Activated naive CD4-positive, alpha-beta T cell (primary cell): ENCODE data around the gene WDR26.
"Not testable (repeated sequence)": the region's sequence is repeated elsewhere in the genome, so short reads cannot be mapped to it uniquely, and the experiment has no call there.

Experiments
- DNase-seq, 4 experiments: peaks; one replicate each; lab custom pipeline; 2025; lab: John Stamatoyannopoulos, UW

Gene WDR26

GRCh38 chr1:224433701-224434672 lies 610 bp downstream of the WDR26 start:
- DNase-seq, result peak in 1 of 4 experiments; percentile 36

- DNase-seq, result no peak
Observed at GRCh38 chr1:224433041-224433691, 1.4 kb downstream of the WDR26 start.

DNA sequence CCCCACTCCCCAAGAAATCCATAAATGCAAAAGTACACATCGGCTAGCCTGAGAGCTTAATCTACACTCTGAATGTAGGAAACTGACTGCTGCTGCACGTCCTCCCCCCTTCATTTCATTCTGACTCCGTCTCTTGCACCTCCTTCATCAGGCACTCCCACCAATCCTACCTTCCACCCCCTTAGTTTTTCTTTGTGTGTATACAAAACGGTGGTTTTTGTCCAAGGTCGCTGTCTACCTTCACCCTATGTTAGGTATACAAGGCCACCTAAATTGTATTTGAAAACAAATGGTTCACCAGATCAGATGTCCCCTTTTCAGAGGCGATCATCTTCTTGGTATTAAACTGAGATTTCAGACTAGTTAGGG lies 1.9 kb downstream of the WDR26 start:
- DNase-seq, result no peak

DNA sequence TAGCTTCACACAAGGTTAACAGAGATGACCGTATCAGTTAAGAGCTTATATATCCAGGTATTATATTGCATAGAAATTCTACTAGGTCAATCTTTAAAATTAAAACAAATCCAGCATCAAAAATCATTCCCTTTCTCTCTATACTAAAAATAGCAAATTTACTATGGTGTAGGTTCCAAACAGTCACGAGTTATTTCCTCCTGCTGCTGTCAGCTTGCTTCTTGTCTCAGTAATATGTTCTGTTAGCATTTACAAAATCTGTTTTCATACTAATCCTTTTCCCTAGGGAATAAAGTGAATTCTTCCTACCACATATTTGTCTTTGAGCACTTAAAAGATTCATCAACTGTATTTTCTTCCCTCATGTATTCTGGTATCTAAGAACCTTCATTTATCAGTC lies 2.5 kb downstream of the WDR26 start:
- no peak for DNase-seq

DNA sequence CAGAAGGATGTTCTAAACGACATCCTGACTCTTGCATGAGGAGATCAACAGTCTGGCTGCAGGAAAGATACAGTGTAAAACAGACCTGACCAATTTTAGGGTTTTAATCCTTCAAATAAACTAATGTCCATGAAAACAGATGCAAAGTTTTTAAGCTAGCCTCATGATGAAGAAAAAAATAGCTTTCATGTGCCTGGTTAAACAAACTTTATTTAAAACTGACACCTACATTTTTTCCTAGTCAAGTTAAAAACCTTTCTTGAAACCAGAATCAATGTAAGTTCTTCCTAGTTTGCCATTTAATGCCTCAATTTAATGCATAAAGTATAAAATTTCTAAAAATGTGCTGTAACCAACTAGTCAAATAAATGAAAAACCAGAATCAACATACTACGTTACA lies 2.9 kb downstream of the WDR26 start:
- DNase-seq, result no peak

- no peak for DNase-seq
Observed at GRCh38 chr1:224430511-224431113, 4.0 kb downstream of the WDR26 start.

DNA sequence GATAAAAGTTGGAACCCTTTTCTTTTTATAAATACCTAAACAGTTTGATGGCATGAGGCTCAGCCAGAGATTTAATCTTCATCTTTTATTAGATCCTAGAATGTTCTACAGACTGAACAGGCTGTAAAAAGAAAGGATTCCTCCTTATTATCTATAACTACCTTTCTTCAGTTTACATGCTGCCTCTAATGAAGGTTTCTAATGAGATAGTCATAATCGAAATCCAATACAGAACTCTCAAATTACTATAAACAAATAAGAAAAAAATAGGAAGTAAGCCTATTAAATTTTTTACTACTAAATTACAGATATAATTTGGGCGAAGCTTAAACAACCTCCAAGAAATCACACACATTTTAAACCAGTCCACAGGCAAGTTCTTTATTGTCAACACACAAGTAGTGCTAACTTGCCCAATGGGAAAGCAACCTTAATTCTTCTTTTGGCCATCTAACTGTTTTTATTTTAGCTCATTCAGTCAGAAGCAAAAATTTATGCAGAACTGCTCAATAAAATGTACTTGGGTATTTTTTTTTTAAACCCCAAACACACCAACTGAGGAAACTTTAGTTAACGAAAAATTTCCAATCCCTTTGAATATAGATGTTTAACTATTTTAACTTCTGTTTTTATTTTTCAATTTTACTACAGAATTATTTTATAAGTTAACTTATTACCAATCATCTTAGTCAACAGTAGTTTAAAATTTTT lies 4.8 kb downstream of the WDR26 start:
- no peak for DNase-seq

GRCh38 chr1:224428713-224429112 lies 5.9 kb downstream of the WDR26 start:
- DNase-seq, result not testable (repeated sequence)

DNA sequence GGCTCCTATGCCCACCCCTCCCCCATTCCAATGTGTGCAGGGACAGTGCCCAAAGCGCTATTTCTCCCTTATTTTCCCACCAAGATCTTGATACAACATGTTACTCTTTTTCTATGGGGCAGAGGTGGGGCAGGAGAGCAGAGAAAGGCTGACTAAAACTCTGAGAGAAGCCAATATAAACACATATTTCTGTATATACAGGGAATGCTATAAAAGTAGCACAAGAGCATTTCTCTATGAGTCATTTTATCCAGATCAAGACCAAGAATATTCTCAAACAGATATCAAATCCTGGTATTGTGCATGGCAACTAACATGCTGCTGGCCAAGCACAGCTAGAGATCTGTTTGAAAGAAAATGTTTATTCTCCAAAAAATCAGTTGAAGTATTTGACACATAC lies 7.3 kb downstream of the WDR26 start:
- DNase-seq, result no peak

DNA sequence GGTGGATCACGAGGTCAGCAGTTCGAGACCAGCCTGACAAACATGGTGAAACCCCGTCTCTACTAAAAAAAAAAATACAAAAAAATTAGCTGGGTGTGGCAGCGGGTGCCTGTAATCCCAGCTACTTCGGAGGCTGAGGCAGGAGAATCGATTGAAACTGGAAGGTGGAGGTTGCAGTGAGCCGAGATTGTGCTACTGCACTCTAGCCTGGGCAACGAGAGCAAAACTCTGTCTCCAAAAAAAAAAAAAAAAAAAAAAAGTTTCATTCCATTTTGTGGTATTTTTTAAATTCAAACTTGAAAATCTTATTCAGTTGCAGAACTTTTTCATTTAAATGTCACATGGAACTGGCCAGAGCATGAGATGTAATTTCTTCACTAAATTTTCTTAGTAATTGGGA lies 7.7 kb downstream of the WDR26 start:
- DNase-seq, result not testable (repeated sequence)

DNA sequence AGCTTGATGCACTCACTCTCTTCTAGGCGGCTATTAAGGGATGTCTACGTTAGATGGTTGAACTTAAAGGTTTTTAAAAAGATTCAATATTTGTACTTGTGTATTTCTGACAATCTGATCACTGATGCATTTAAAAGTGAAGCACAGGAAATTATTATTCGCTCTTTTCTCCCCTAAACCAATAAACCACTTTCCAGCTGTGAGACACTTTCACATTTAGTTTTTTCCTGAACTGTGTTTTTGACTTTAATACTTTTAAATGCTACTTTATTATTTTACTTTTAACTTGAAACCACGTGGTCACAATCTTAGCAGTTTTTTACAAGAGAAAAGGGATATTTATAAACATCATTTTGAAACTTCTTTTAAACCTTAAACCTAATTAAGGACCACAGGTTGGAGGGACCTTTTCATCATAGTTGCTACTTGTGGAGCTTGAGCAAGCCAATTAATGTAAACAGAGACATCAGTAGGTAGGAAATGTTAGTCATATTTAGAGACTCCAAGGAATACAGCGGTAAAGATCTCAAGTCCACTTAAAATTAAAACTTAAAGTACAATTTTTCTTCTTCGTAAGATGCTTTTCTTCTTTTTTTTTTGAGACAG lies 9.2 kb downstream of the WDR26 start:
- DNase-seq, result no peak

DNA sequence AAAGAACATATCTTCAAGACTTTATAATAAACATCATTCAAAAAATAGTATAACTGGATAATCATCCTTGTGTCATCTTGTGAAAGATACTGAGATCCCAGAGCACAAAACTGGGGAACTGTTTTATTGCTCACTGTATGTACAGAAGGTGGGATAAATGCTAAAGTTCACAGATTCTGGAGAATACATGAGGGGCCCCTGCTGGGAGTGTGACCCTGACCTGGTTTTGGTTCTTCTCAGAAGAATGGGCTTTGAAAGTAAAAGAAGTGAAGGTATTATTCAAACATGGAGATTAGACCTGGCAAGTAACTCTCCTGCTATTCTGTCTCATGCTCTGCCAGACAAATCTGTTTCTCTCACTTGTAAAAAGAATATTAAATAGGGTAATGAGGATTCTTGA lies 14.5 kb downstream of the WDR26 start:
- no peak for DNase-seq

DNA sequence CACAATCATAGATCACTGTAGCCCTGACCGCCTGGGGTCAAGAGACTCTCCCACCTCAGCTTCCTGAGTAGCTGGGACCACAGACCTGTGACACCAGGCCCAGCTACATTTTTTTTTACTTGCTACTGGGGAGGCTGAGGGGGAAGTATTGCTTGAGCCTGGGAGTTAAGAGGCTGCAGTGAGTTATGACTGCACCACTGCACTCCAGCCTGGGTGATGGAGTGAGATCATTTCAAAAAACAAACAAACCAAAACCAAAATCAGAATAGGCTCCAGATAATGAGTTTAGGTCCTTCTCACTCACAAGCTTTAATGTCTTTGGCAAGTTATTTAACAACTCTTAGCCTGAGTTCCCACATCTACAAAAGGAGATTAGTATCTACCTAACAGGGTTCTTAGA lies 22.8 kb downstream of the WDR26 start:
- DNase-seq, result no peak

- no peak for DNase-seq
Observed at GRCh38 chr1:224408294-224408590, 26.4 kb downstream of the WDR26 start.

- DNase-seq, result no peak
Observed at GRCh38 chr1:224407571-224408293, 26.9 kb downstream of the WDR26 start.

DNA sequence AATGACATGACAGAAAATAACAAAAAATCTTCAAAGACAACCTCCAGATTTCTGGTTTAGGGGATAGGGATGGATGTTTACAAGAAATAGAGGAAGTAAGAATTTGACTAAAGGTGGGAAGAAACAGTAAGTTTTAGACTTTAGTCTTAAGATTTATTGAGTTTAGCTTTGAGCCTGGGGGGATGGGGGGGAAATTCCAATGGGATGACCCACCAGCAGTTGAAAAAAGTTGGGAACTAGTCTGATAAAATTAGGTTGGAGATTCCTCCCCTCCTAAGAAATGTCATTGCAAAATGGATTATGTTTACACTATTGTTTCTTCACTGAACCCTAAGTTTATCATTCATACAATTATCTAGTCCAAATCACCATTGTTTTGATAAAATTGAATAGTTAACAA lies 28.4 kb downstream of the WDR26 start:
- no peak for DNase-seq

DNA sequence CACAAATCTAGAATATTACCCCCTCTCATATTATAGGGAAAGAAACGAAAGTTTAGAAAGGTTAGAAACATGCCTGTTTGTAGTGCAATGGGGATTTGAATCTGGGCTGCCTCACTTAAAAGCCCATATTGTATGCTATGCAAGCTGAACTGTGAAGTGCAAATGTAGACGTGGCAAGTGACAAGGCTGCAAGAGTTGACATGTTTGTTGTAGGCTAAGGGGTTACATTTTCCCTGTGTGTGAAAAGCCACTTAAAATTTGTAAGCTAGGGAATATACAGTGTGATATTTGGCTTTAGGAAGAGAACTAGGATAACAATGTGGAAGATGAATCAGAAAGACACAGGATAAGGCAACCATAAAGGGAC lies 29.0 kb downstream of the WDR26 start:
- DNase-seq, result no peak

- DNase-seq, result no peak
Observed at GRCh38 chr1:224404916-224405603, 29.5 kb downstream of the WDR26 start.

DNA sequence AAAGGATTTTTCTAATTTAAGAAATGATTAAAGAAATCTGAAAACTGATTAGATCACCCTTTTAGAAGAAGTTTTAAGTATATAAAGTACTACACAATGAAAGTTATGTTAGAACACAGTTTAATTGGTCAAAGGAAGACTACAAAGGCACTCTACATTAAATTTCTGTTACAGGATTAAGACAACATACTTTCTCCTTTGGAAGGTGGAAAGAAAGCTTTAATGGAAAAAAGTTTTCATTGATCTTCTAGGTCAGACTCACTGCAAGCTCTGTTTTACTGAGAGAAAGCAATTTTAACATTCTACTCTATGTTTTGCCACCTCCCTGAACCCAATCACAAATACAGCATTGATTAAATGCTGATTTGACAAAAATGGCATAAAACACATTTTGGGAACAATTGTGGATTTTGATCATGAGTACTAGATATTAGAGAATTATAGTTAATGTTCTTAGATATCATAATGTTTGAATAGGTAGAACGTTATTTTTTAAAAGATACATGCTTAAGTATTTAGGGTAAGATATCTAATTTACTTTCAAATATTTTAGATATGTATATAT lies 32.0 kb downstream of the WDR26 start:
- no peak for DNase-seq

DNA sequence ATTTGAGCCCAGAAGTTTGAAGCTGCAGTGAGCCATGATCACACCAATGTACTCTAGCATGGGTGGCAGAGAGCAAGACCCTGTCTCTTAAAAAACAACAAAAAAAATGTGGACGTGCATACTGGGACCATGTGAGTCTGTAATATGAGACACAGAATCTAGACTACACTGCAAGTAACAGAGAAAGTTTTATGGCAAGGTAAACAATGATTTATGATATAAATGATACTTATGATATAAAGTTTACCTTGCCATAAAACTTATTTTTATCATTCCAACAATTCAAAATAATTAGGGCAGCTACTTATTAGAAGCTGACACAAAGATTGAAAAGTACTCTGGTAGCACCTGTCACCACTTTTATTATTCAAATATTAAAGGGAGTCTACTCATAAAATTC lies 34.7 kb downstream of the WDR26 start:
- no peak for DNase-seq

DNA sequence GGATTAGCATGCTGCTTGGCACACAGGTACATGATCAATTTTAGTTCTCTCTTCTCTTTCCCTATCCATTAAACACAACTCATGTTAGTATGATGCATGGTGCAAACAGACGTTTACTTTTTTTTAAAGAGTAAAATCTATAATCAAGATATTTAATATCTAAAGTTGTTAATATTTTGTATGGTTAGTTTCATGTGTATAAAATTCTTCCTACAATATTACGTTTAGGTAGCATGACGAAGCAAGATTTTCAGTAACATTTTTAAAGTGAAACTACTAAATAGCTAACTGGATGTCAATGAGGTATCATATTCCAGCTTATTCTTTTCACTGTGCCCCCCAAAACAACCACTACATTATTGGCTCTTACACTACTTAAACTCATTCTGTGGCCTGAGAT lies 41.3 kb downstream of the WDR26 start:
- no peak for DNase-seq
